ENCODE measurements around the gene ALPK3.
A peak's percentile ranks its signal among the peaks of the same experiment; 100 is the strongest.

ALPK3 gene

GRCh38 chr15:84887938-84888337, 70.8 kb downstream of the ALPK3 start:
- no peak for TF ChIP-seq CTCF (IDR thresholded peaks at IDR 0.05; ENCODE audit: extremely low read depth, missing control alignments)

GRCh38 chr15:84888639-84889038, 71.5 kb downstream of the ALPK3 start:
- no peak for DNase-seq (ENCODE audit: low spot score)
- no peak for TF ChIP-seq CTCF (IDR thresholded peaks at IDR 0.05; ENCODE audit: extremely low read depth, missing control alignments)

More at GRCh38 chr15:84887938-84888337, 70.8 kb downstream of the ALPK3 start:
- DNase-seq (ENCODE audit: low spot score): peak; percentile 41

GRCh38 chr15:84889313-84889990, 72.3 kb downstream of the ALPK3 start:
- DNase-seq (ENCODE audit: low spot score): no peak
- TF ChIP-seq CTCF (IDR thresholded peaks at IDR 0.05; ENCODE audit: extremely low read depth, missing control alignments): no peak

GRCh38 chr15:84889991-84890669, 73.0 kb downstream of the ALPK3 start:
- no peak for TF ChIP-seq CTCF (IDR thresholded peaks at IDR 0.05; ENCODE audit: extremely low read depth, missing control alignments)
- no peak for DNase-seq (ENCODE audit: low spot score)

- DNase-seq (ENCODE audit: low spot score): no peak
- TF ChIP-seq CTCF (IDR thresholded peaks at IDR 0.05; ENCODE audit: extremely low read depth, missing control alignments): no peak
Observed at GRCh38 chr15:84890670-84891162, 73.6 kb downstream of the ALPK3 start.

- no peak for TF ChIP-seq CTCF (IDR thresholded peaks at IDR 0.05; ENCODE audit: extremely low read depth, missing control alignments)
- no peak for DNase-seq (ENCODE audit: low spot score)
Observed at GRCh38 chr15:84891339-84891738, 74.2 kb downstream of the ALPK3 start.

GRCh38 chr15:84892786-84893307, 75.7 kb downstream of the ALPK3 start:
- TF ChIP-seq CTCF (IDR thresholded peaks at IDR 0.05; ENCODE audit: extremely low read depth, missing control alignments): no peak
- DNase-seq (ENCODE audit: low spot score): no peak

All from GM20000 (cell line).